Measurements from ENCODE around the gene JAZF1. TPM values are rescaled to one million over a fixed set of nuclear protein-coding genes. Genes with fewer than 3 reads are reported as not detected.

JAZF1 gene
- total RNA-seq, 1 experiment from 2014 or later = 3.4 TPM

DNA sequence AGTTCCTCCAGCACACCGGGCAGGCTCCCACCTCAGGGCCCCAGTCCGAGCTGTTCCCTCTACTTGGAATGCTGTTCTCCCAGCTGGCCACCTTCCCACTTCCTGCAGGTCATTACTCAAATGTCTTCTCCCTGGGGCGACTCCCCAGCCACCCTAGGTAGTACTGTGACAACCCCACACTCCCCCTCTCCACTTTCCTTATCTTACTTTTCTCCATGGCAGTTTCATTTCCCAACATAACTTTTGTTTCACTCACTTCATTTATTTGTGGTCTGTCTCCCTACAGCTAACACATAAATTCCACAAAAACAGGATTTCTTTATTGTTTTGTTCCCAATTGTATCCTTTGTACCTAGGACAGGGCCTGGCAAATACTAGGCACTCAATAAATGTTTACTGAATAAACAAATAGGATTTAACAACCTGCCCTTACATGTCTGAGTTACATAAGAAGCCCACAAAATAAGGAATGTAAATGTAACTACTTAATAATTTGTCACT lies 76.5 kb downstream of the JAZF1 start:
- Histone ChIP-seq H3K9me2 (ENCODE audit: insufficient read depth) (no peaks in the 10 kb centered on the region), H3K4me3 (replicated peaks in 1 of 2; ENCODE audit: low read depth in 1 of 2, low read length in 2 of 2) (no peak overlapping the region; a peak in 1 of 4 replicates), H2AFZ (ENCODE audit: low read depth, low read length, poor library complexity, severe bottlenecking) (no peak overlapping the region), H3K9ac (ENCODE audit: low read length) (no peak overlapping the region), H3K9me3 (ENCODE audit: control insufficient read depth in 1 of 2, insufficient read depth in 1 of 2, low read depth in 1 of 2, low read length in 2 of 2) (no peaks in the 10 kb centered on the region), H3K79me2 (ENCODE audit: insufficient read depth, low read length) (no peaks in the 10 kb centered on the region), H3K27ac (ENCODE audit: low read depth, low read length) (no peak overlapping the region), H3K27me3 (ENCODE audit: insufficient read depth, low read length) (no peaks in the 10 kb centered on the region), H3K4me2 (ENCODE audit: low read length) (peak overlapping the region; percentile 57), H3K36me3 (ENCODE audit: control insufficient read depth in 1 of 2, insufficient read depth in 2 of 2, low read length in 2 of 2) (no peaks in the 10 kb centered on the region), H3K4me1 (ENCODE audit: control insufficient read depth in 1 of 2, insufficient read depth in 2 of 2, low read length in 2 of 2) (peaks cover 29 to 47% of the 10 kb centered on the region in 2 experiments), H4K20me1 (ENCODE audit: insufficient read depth) (no peaks in the 10 kb centered on the region)
- peak; percentile 62 for ATAC-seq
- intact Hi-C loops (cut with micrococcal nuclease) = no loop called here
- DNase-seq (ENCODE audit: low read depth, low spot score) = no peak
- ChIA-PET POLR2A (no interaction called here), RAD21 (ENCODE audit: low non-redundant PET in 1 of 2, low total read pairs in 2 of 2, uncharacterized antibody in 2 of 2, unreplicated experiment in 2 of 2) (no interaction called here), CTCF (interaction anchor here (1.5 to 1.8 kb wide), 2 partner anchors 8 to 10 kb away, joined by 4 to 6 read pairs; no protein-coding TSS in a partner anchor)
- TF ChIP-seq SIN3A (IDR thresholded peaks at IDR 0.05; ENCODE audit: low read depth) (no peak), SP1 (IDR thresholded peaks at IDR 0.05; ENCODE audit: low read depth) (0 out of 2 replicates have a peak, but pooled peaks have one; percentile 27)
- no TSS peak for BruUV-seq (replicated peaks)

DNA sequence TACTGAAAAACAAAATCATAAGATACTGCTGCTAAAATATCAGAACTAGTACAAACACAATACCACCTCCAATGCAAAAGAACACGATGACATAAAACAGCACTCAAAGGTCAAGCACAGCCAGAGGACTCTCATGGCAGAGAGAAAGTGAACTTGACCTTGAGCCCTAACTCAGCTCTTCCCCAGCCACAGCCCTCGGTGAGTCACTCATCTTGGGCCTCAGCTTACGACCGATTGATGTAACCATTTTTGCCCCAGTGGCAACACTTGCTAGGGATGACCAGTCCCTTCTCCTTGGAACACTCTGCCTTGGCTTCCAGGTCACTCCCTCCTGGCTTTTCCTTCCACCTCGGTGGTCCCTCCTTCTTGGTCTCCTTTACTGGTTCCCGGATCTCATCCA lies 77.8 kb downstream of the JAZF1 start:
- DNase-seq (ENCODE audit: low read depth, low spot score) (peak; percentile 24), ATAC-seq (peak; percentile 74)
- Histone ChIP-seq H3K4me3 (replicated peaks in 1 of 2; ENCODE audit: low read depth in 1 of 2, low read length in 2 of 2) (no peak overlapping the region; a peak in 1 of 4 replicates), H4K20me1 (ENCODE audit: insufficient read depth) (no peaks in the 10 kb centered on the region), H3K36me3 (ENCODE audit: control insufficient read depth in 1 of 2, insufficient read depth in 2 of 2, low read length in 2 of 2) (no peaks in the 10 kb centered on the region), H3K9me2 (ENCODE audit: insufficient read depth) (no peaks in the 10 kb centered on the region), H3K27me3 (ENCODE audit: insufficient read depth, low read length) (no peaks in the 10 kb centered on the region), H3K9me3 (ENCODE audit: control insufficient read depth in 1 of 2, insufficient read depth in 1 of 2, low read depth in 1 of 2, low read length in 2 of 2) (no peaks in the 10 kb centered on the region), H3K4me1 (ENCODE audit: control insufficient read depth in 1 of 2, insufficient read depth in 2 of 2, low read length in 2 of 2) (peaks cover 24 to 37% of the 10 kb centered on the region in 2 experiments), H2AFZ (ENCODE audit: low read depth, low read length, poor library complexity, severe bottlenecking) (no peak overlapping the region), H3K27ac (ENCODE audit: low read depth, low read length) (no peak overlapping the region), H3K4me2 (ENCODE audit: low read length) (peak overlapping the region; percentile 57), H3K9ac (ENCODE audit: low read length) (no peak overlapping the region), H3K79me2 (ENCODE audit: insufficient read depth, low read length) (no peaks in the 10 kb centered on the region)
- ChIA-PET RAD21 (ENCODE audit: low non-redundant PET in 1 of 2, low total read pairs in 2 of 2, uncharacterized antibody in 2 of 2, unreplicated experiment in 2 of 2) (no interaction called here), CTCF (interaction anchor here (1.0 to 2.1 kb wide), 2 partner anchors 9 to 41 kb away, joined by 3 to 10 read pairs; no protein-coding TSS in a partner anchor), POLR2A (no interaction called here)
- intact Hi-C loops (cut with micrococcal nuclease) = no loop called here
- TF ChIP-seq ZNF274 (IDR thresholded peaks at IDR 0.05; ENCODE audit: low read depth, low read length) (no peak), FOSL1 (IDR thresholded peaks at IDR 0.05; ENCODE audit: low read depth) (peak; percentile 28; the same call in 1 of the 2 replicates), EZH2phosphoT487 (IDR thresholded peaks at IDR 0.05; ENCODE audit: borderline replicate concordance) (no peak), SP1 (IDR thresholded peaks at IDR 0.05; ENCODE audit: low read depth) (peak; percentile 32; the same call in 1 of the 2 replicates), JUND (IDR thresholded peaks at IDR 0.05) (peak; percentile 63), TCF7L2 (IDR thresholded peaks at IDR 0.05; ENCODE audit: borderline replicate concordance, extremely low read depth, insufficient read depth, insufficient read length) (peak; percentile 61), CEBPB (IDR thresholded peaks at IDR 0.05; ENCODE audit: low read depth) (0 out of 2 replicates have a peak, but pooled peaks have one; percentile 38)
- BruUV-seq (replicated peaks) = no TSS peak
